SW480 (cell line): ENCODE results near the gene SLU7.
"Not testable (repeated sequence)": the region's sequence is repeated elsewhere in the genome, so short reads cannot be mapped to it uniquely, and the experiment has no call there.

Source experiments
- DNase-seq: peaks from one replicate; pipeline ENCODE4 v3.0.0-alpha.2; 2016; ENCODE audit warnings: low spot score

Gene SLU7

DNA sequence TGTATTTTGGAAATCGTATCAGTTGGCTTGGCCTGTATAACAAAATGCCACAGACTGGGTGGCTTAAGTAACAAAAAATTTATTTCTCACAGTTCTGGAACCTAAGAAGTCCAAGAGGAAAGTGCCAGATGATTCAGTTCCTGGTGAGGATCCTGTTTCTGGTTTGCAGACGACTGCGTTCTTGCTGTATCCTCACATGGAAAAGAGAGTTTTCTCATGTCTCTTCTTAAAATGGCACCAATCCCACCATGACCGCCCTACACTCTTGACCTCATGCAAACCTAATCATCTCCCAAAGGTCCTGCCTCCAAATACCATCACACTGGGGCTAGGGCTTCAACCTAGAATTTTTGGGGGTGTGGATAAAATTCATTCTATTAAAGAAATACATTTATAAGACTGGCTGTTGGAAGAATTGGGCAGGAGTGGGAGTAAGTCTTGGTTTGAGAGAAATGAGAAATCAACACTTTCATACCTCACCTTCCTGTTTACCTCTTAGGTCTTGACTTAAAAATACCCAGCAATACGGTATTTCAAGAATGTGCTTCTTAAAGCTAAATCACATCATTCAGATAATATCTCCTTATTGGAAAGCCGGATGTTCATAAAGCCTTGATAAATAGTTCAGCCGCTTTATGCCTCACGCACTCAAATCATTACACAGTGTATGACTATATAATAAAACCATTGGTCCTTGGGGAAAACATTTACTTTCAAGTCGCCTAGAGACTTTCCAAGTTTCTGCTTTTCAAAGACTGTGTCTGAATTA, 31.5 kb upstream of the SLU7 start:
- no peak for DNase-seq

DNA sequence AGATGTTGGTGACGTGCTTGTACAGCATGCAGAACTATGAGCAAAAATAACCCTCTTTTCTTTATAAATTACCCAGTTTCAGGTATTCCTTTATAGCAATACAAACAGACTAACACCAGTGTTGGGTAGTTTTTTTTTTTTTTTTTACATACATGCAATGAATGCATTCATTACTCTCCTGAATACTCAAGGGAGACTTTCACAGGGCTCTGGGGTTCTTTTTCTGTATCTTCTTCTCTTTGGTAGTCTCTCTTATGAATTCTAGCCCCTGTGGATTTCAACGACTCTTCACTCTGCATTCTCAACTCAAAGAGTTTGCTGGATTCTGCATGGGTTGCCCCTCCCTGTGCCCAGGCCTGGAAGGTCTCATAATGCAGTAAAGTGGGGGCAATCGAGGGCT, 30.6 kb upstream of the SLU7 start:
- DNase-seq: no peak

DNA sequence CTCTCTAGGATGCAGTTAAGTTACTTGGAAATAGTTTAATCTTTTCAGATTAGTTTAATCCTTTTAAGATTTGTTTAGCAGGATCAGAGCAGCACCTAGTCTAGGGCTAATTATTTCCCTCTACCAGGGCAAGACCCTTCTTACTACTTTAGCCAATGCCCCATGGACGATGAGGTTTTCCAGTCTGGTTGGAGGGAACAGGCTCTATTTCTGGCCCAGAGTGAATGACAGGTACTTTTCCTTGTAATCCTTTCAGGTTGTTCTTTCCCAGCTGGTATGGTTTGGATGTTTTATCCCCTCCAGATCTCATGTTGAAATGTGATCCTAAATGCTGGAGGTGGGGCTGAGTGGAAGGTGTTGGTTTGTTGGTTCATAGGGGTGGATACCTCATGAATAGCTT, 30.0 kb upstream of the SLU7 start:
- no peak for DNase-seq

DNA sequence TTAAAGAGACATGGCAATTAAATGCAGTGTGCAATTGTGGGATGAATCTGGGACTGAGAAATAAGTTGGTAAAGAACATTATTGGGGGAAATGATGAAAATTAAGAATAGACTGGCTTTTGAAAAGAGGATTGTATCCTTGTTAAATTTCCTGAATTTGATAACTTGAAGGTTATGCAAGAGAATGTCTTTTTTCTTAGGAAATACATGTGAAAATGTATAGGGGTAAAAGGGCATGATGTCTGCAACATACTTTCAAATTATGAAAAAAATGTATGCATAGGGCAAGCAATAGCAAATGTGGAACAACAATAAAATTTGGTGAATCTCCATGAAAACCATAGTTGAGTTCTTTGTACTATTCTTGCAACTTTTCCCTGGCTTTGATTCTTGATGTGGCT, 26.9 kb upstream of the SLU7 start:
- no peak for DNase-seq

DNA sequence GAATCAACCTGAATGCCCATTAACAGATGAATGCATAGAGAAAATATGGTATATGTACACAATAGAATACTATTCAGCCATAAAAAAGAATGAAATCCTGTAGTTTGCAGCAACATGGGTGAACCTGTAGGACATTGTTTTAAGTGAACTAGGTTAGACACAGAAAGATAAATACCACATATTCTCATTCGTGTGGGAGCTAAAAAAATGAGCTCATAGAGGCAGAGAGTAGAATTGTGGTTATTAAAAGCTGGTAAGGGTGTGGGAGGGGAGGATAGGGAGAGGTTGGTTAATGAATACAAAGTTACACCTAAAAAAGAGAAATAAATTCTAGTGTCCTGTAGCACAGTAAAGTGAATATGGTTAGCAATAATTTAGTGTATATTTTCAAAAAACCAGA, 26.3 kb upstream of the SLU7 start:
- DNase-seq: no peak

DNA sequence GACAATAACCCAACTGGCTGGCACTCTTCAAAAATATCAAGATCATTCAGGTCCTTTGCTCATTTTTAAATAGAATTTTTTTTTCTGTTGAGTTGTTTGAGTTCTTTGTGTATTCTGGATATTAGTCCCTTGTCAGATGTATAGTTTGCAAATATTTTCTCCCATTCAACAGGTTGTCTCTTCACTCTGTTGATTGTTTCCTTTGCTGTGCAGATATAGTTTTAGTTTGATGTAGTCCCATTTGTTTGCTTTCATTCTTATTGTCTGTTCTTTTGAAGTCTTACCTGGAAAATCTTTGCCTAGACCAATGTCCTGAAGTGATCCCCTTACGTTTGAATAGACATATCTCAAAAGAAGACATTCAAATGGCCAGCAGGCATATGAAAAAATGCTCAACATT, 25.5 kb upstream of the SLU7 start:
- DNase-seq: no peak

DNA sequence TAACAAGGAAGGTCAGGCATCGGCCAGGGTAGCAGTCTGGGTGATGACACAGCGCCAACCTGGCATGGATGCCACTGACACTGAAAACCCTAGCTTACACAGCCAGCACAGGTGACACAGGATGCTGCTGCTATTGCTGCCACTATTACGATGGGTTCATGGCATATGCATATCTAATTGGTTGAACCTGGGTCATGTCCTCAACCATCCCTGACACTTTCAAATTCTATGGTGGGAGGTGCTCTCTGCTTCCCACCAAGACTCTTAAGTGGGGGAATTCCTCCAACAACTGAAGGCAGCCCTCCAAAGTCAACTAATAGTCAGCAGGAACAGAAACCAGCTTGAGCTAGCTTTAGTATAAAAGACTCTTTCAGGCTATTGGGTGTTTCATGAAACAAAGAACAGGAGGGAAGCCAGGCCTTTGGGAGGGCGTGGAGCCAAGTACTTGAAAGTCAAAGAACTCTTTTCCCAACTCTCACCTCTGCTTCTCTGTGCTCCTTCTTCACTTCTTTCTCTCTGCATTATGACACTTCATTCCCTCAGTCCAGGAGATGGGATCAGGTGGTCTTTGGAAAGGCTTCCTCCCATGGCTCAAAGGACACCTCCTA, 24.0 kb upstream of the SLU7 start:
- DNase-seq: no peak

DNA sequence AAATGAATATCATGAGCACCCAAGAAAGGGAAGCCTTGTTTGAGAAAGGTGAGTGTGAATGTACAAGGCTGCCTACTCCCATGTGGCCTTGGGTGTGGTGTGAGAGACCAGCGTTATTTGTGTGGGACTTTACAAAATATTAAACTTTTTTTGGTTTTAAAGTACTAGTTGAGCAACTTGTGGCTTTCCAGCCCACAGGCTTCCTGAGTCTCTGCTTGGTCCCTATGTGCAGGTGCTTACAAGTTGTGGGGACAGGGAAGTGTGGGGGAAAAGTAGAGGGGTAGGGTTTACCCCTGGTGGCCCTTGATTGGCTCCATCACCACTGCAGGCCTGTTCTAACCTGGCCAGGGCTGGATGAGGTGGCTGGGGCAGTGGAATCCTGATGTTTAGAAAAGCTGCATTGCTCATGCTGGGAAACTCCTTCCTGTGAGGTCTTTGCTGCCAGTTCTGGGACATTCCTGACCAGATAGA, 22.5 kb upstream of the SLU7 start:
- DNase-seq: no peak

DNA sequence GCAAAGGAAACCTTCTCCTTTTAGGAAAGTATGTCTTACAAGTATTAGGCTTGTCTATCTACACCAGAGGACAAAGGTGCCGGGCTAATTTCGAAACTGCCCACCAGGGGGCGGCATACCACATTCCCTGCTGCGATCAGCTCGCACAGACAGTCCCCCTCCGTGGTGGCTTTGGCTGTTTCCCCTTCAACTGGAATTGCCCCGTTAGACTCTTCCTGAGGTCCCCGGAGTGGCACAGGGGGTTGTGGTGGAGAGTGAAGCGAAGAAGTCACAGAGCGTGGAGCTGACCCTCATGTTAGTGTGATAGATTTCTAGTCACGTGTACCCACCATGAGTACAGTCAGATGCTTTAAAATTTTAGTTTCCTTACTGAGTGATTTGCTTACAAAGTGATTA, 20.3 kb upstream of the SLU7 start:
- DNase-seq: peak; percentile 83

DNA sequence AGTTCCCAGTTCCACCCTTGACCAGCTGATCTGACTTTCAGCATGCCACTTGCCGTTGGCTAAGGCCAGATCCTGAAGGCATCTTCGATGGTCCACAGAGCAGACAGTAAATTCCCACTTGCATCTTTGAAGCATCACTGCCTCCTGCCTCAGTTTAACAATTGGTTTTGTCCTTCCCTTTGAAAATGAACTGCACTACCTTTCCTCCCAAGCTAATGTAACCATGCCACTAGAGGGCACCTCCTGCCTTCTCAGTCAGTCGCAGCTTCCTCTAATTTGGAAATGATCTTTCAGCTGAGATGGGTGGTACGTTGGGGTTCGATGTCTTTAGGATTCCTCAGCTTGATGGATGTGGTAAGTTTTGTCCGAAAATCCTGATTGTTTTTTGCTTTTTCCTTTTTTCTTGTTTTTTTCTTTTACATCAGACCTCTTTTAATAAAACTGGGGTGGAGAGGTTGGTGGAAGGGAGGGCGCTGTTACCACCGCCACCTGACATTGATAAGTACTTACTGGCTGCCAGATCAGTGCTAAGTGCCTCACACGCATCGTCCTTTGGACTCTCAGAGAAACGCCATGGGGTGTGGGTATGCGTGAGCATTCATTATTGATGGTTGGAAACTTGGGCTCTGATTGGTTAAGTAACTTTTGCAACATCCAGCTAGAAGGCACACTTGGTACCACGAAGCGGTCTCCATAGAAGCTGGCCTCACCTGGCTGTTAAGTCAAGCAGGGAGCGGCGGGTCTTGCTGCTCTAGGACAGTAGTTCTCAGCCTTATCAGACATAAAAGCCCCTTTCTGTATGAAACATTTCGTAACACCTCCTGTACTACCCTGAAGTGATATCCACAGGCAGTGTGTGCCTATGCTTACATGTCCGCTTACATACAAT, 19.7 kb upstream of the SLU7 start:
- peak; percentile 84 for DNase-seq

DNA sequence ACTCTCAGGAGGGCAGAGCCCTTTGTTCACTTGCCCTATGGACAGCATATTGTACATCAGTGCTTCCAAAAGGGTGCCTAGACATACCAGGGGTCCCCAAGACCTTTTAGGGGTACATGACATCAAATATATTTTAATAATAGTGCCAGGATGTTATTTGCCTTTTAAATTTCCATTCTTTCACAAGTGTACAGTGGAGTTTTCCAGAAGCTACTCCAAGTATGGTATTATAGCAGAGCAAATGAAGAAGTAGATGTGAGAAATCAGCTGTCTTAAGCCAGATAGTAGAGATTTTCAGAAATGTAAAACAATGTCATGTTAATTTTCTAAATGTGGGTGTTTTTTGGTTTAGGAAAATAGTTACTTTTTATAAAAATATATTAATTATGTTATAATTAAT, 18.4 kb upstream of the SLU7 start:
- no peak for DNase-seq

DNA sequence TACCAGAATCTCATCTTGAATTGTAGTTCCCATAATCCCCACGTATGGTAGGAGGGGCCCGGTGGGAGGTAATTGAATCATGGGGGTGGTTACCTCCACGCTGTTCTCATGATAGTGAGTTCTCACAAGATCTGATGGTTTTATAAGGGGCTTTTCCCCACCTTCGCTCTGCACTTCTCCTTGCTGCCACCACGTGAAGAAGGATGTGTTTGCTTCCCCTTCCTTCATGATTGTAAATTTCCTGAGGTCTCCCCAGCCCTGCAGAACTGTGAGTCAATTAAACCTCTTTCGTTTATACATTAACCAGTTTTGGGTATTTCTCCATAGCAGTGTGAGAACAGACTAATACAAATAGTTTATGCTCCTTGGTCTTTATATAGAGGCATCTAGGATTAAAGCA, 17.8 kb upstream of the SLU7 start:
- DNase-seq: not testable (repeated sequence)

DNA sequence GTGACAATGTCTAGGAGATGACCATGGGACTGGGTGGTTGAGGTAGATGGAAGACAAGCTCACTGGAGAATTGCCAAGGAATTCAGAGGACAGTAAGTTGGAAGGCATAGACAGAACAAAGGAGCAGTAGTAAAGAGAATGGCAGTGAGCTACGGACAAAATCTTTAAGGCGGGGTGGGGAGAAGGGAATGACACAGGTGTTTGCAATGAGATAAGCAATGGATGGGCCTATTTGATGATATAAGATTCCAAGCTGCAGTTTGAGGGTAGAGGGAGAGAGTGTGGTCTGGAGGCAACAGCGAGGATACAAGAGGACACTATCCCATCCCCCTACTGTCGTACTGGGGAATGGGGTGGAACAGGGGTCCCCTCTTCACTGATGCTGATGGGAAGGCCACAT, 17.1 kb upstream of the SLU7 start:
- no peak for DNase-seq

DNA sequence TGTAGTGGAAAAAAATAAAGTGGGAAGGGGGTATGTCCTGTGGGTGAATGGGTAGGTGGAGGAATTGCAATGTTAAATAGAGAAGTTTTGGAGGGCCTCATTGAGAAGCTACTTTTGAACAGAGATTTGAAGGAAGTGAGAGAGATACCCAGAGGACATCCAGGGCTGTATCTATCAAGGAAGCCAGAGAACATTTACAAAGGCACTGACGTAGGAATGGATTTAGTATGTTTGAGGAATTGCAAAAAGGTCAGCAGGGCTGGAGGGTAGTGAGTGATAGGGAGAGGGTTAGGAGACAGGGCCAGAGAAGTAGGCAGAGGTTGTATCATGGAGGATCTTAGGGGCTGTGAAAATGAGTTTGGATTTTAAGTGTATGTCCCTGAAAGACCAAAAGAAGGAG, 16.7 kb upstream of the SLU7 start:
- no peak for DNase-seq

DNA sequence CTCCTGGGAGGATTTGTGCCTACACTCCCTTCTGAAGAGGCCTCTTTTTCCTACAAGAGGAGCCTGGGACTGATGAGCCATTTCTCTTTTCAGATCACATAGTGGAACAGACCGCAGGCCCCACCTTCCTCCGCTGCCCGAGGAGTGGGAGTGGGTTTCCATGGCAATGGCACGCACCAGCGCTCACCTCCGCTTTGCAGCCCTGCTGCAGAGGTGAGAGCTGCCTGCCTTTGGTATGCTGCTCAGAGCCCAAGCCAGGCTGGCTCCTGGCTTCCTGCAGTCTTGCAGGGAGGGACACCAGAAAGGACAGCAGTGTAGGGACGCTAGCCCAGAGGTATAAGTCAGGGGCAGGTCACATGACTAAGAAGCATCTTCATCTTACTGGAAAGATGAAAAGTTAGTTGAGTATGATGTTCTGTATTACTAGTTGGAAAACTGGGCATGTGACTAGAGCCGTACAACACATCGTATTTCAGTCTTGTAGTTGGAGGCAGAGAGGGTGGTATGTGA, 15.2 kb upstream of the SLU7 start:
- peak; percentile 93 for DNase-seq

DNA sequence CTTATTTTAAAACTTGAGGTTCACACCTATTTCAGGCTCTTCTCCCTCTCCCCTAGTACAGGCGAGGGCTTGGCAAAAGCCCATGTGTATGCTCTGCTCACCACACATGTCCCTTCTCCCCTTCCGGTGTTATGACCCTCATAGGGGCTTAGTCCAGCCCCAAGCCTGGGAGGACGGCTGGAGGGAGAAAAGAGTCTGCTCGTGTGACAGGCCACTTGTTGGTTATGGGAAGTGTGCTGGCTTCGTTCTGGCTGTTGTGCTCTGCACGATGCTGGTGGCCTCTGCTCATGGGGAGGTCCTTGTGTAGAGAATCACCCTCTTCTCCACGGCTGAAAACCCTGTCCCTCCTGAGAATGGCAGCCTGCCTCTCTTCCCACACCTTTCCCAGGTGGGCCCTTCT, 13.9 kb upstream of the SLU7 start:
- no peak for DNase-seq

DNA sequence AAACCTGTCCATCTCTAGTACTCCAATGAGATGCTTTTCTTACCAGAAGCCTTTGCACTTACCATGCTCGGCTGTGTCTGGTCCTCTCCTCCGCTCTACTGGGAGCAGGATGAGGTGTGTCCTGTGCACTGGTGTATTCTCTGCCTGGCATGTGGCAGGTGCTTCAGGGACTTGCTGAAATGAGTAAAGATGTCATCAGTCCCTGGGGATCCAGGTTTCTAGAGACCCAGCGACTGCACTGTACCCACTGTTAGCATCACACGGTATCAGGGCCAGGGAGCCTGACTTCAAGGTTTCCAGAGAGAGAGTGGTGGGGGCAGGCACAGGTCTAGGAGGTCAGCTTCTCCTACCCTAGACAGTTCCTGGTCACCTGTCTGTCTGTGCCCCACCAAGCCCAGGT, 13.3 kb upstream of the SLU7 start:
- DNase-seq: no peak

DNA sequence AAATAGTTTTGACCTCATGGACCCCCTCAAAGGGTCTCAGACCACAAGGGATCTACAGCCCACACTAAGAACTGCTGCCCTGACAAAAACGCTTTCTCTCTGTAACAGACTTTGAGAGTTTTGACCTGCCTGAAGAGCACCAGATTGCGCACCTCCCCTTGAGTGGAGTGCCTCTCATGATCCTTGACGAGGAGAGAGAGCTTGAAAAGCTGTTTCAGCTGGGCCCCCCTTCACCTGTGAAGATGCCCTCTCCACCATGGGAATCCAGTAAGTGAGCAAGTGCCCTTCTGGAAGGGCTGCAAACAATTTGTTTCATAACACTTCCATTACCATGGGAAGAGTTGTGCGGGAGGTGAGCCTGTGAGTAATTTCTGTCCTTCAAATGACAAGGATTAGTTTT, 8.7 kb upstream of the SLU7 start:
- no peak for DNase-seq

DNA sequence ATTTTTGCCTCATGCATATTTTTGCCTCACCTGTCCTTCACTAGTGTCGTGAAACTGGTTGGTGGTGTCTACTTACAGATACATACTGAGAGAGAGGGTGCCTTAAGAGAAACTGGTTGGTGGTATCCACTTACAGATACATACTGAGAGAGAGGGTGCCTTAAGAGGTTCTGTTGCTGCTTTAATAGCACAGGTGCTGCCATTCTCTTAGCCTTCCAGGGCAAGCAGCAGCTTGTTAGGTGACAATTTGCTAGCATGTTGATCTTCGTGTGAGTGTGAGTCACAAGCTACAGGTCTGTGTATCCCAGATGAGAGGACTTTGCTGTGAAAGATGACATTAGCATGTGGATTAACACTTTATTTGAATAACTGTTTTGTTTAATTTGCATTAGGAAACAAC, 4.2 kb upstream of the SLU7 start:
- peak; percentile 36 for DNase-seq

DNA sequence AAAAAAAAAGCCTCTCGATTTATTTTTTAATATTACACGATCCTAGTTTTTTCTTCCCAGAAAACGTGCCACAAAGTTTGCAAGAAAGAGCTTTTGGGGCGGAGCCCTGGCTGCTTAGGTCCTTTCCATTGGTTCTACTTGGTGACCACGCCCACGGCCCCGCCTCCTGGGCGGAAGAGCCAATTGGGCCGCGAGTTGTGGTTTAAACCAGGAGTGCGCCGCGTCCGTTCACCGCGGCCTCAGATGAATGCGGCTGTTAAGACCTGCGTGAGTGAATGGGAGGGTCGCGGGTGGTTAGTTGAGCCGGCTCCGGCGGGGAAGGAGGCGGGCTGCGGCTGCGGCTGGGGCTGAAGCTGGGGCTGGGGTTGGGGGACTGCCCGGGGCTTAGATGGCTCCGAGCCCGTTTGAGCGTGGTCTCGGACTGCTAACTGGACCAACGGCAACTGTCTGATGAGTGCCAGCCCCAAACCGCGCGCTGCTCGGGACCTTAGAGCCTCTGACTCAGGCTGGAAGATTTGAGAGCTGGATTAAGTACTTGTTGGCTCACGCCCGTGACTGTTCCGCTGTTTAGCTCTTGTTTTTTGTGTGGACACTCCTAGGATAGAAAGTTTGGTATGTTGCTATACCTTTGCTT, 2.9 kb upstream of the SLU7 start, which contains the start of gene PTTG1:
Gene PTTG1 (plus strand): TSS at position 231 of the 634 bp plus-strand sequence. CDS start 458 bp downstream, outside the sequence.
- peak; percentile 97 for DNase-seq

DNA sequence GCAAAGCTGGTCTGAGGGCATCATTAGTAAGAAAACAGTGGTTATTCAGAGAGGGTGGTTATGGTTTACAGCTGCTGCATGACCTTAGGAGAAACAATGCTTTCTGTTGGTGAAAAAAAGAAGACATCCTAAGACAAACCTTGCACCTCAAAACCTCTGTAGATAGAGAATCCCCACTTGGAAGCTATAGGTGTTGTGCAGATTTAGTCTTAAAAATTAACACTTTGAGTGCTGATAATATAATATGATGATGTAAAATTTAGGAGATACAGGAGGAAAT, 1.4 kb upstream of the SLU7 start:
- DNase-seq: no peak
